Upper lobe of left lung (tissue), 6 donors: ENCODE measurements around the gene RIPK1. TPM values are rescaled to one million over a fixed set of nuclear protein-coding genes. Genes with fewer than 3 reads are reported as not detected.

Experiments
- ATAC-seq, 2 donors: fragments of 200-7000 bp; cut with Tn5 transposase; one replicate each; pipeline ENCODE4 v1.9.1; 2022; ENCODE audit warnings: mild to moderate bottlenecking in 2 of 2, moderate library complexity in 2 of 2; ENCODE audit not compliant: low FRiP score in 2 of 2
- DNase-seq, 2 donors: peaks; one replicate each; pipeline ENCODE4 v3.0.0-alpha.2; 2019 to 2020
- H3K27ac ChIP-seq, 4 donors: fragments of 200-600 bp; sonication (generic); one replicate each; pipeline ENCODE4 v1.5.1; 2016 to 2019
- H3K27me3 ChIP-seq, 4 donors: fragments of 200-600 bp; sonication (generic); one replicate each; pipeline ENCODE4 v1.5.1; 2017 to 2019
- H3K36me3 ChIP-seq, 4 donors: fragments of 200-600 bp; sonication (generic); one replicate each; pipeline ENCODE4 v1.5.1; 2016 to 2019
- H3K4me1 ChIP-seq, 4 donors: fragments of 200-600 bp; sonication (generic); one replicate each; pipeline ENCODE4 v1.5.1; 2018 to 2019
- H3K4me3 ChIP-seq, 4 donors: fragments of 200-600 bp; sonication (generic); one replicate each; pipeline ENCODE4 v1.5.1; 2017 to 2019; ENCODE audit warnings: mild to moderate bottlenecking in 2 of 4, moderate library complexity in 1 of 4
- H3K9me3 ChIP-seq, 4 donors: fragments of 200-600 bp; sonication (generic); one replicate each; pipeline ENCODE4 v1.5.1; 2018 to 2019
- CTCF ChIP-seq, 6 experiments: fragments of 450-650 bp in 4 of 6; fragments of 200-600 bp in 2 of 6; sonication (generic) in 2 of 6; IDR thresholded peaks; one replicate each; pipeline ENCODE4 v1.5.1; 2016 to 2019; ENCODE audit warnings: antibody characterized with exemption in 6 of 6
- EP300 ChIP-seq, 4 donors: sonication (generic); formaldehyde crosslinking; IDR thresholded peaks; one replicate each; pipeline ENCODE4 v1.5.1; 2017; ENCODE audit warnings: antibody characterized with exemption in 4 of 4, control low read depth in 2 of 4
- POLR2A ChIP-seq, 4 donors: fragments of 450-650 bp; IDR thresholded peaks; one replicate each; pipeline ENCODE4 v1.5.1; 2016 to 2017; ENCODE audit warnings: antibody characterized with exemption in 4 of 4, mild to moderate bottlenecking in 2 of 4
- POLR2AphosphoS5 ChIP-seq, 2 donors: sonication (generic); formaldehyde crosslinking; IDR thresholded peaks; one replicate each; pipeline ENCODE4 v1.5.1; 2017; ENCODE audit warnings: antibody characterized with exemption in 2 of 2
- WGBS, 2 donors: methylation state at CpG; one replicate each; pipeline ENCODE4 v1.1.5; 2017 to 2018; 5-methylcytosine and 5-hydroxymethylcytosine counted together
- total RNA-seq, 6 donors: library from RNA; depleted of rRNA in 4 of 6; stranded (reverse); fragments of >200 nt in 4 of 6; gene quantifications; one replicate each; pipeline versions ENCODE4 v1.1.0 to v1.2.1, GENCODE V29; 2016 to 2021
- donor health status: DM: no; HTN: no; CAD: no; lungs with moderate emphysema.
- donor health status: DM: no; HTN: yes; CAD: no; lungs with severe emphysema.

The RIPK1 gene
- total RNA-seq, 6 donors from 2014 or later = 20.6 to 35.6 (median 26.6) TPM

DNA sequence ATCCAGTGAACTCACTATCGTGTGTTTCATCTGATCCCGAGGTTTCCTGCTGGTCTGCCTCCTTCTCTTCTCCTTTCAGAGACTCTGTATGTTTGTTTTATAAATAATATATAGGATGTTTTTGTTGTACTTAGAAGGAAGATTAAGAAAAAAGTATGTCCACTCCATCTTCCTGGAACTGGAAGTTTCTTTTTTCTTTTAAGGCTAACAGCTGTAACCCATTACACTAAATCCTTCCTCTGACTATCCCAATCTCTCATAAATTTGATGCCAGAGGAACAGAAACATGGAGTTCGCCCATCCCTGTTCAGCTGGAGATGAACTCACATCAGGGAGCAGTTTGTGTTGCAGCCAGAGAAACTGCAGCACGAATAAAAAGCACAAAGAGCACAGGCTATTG is 20.7 kb downstream of the RIPK1 start:
- Histone ChIP-seq H3K9me3 (no peaks in the 10 kb centered on the region), H3K4me3 (no peak overlapping the region), H3K4me1 (peaks cover 0 to 6% (median 0%) of the 10 kb centered on the region in 4 donors), H3K27me3 (no peaks in the 10 kb centered on the region), H3K36me3 (peaks cover 10 to 64% (median 46%) of the 10 kb centered on the region in 4 donors), H3K27ac (no peak overlapping the region)
- peak in 1 of 2 donors; percentile 73 for ATAC-seq
- WGBS, 2 donors = 45 to 55% methylated on average over 4 of the region's 4 CpGs
- TF ChIP-seq EP300 (IDR thresholded peaks at IDR 0.05) (no peak), POLR2AphosphoS5 (IDR thresholded peaks at IDR 0.05) (no peak), POLR2A (IDR thresholded peaks at IDR 0.05) (no peak), CTCF (IDR thresholded peaks at IDR 0.05) (no peak)
- no peak for DNase-seq

- Histone ChIP-seq H3K4me3 (no peak overlapping the region), H3K36me3 (peaks cover 14 to 64% (median 42%) of the 10 kb centered on the region in 4 donors), H3K9me3 (no peaks in the 10 kb centered on the region), H3K27me3 (no peaks in the 10 kb centered on the region), H3K4me1 (peaks cover 0 to 6% (median 0%) of the 10 kb centered on the region in 4 donors), H3K27ac (no peak overlapping the region)
- no peak for TF ChIP-seq CTCF (IDR thresholded peaks at IDR 0.05)
- no peak for TF ChIP-seq POLR2AphosphoS5 (IDR thresholded peaks at IDR 0.05)
- no peak for TF ChIP-seq EP300 (IDR thresholded peaks at IDR 0.05)
- TF ChIP-seq POLR2A (IDR thresholded peaks at IDR 0.05) = no peak
- 92 to 96% methylated on average over 4 of the region's 4 CpGs for WGBS, 2 donors
- ATAC-seq (no peak), DNase-seq (no peak)
Observed at GRCh38 chr6:3090013-3090412, 21.7 kb downstream of the RIPK1 start.

GRCh38 chr6:3094815-3095214 is 26.5 kb downstream of the RIPK1 start:
- 94% methylated on average over 2 of the region's 2 CpGs for WGBS, 2 donors
- DNase-seq (no peak), ATAC-seq (no peak)
- Histone ChIP-seq H3K4me1 (no peaks in the 10 kb centered on the region), H3K27me3 (no peaks in the 10 kb centered on the region), H3K27ac (no peak overlapping the region), H3K4me3 (no peak overlapping the region), H3K9me3 (no peaks in the 10 kb centered on the region), H3K36me3 (peaks cover 16 to 65% (median 35%) of the 10 kb centered on the region in 4 donors)
- TF ChIP-seq POLR2A (IDR thresholded peaks at IDR 0.05) = no peak
- TF ChIP-seq CTCF (IDR thresholded peaks at IDR 0.05) = no peak
- TF ChIP-seq POLR2AphosphoS5 (IDR thresholded peaks at IDR 0.05) = no peak
- TF ChIP-seq EP300 (IDR thresholded peaks at IDR 0.05) = no peak

- Histone ChIP-seq H3K27ac (no peak overlapping the region), H3K36me3 (peaks cover 28 to 93% (median 45%) of the 10 kb centered on the region in 4 donors), H3K4me1 (no peaks in the 10 kb centered on the region), H3K27me3 (no peaks in the 10 kb centered on the region), H3K9me3 (no peaks in the 10 kb centered on the region), H3K4me3 (no peak overlapping the region)
- ATAC-seq (no peak), DNase-seq (no peak)
- no peak for TF ChIP-seq CTCF (IDR thresholded peaks at IDR 0.05)
- TF ChIP-seq POLR2A (IDR thresholded peaks at IDR 0.05) = no peak
- TF ChIP-seq POLR2AphosphoS5 (IDR thresholded peaks at IDR 0.05) = no peak
- TF ChIP-seq EP300 (IDR thresholded peaks at IDR 0.05) = no peak
- WGBS, 2 donors = 88 to 98% methylated on average over 3 of the region's 3 CpGs
Observed at GRCh38 chr6:3102875-3103274, 34.6 kb downstream of the RIPK1 start.

DNA sequence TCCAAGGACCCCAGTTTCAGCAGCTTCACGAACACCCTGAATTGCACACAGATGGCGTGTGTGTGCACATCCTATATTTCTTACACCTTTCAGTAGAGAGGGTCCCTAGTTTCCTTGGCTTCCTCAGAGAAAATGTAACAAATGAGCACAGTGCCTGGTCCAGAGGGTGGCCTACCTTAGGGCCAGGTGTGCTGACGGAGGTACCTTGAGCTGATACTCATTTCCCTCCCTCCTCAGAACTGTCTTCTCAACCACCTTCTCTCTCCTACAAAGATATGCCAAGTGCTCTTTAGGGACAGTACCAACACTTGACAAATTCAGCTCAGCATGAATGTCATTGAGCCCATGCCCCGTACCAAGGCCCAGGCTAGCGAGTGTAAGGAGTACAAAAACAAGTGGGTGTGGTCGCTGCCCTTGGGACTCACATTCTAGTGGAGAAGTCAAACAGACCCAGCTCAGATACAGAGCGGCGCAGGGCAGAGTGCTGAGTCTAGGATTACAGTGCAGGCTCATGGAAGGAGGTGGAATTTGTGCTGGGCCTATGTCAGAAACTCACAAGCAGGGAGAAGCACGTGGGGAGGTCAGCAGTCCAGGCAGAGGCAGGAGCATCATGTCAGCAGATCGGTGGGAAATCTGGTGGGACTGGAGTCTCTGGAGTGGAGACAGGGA is 40.6 kb downstream of the RIPK1 start:
- Histone ChIP-seq H3K9me3 (no peaks in the 10 kb centered on the region), H3K4me3 (no peak overlapping the region), H3K27me3 (no peaks in the 10 kb centered on the region), H3K27ac (no peak overlapping the region), H3K4me1 (no peaks in the 10 kb centered on the region), H3K36me3 (peaks cover 44 to 95% (median 51%) of the 10 kb centered on the region in 4 donors)
- no peak for TF ChIP-seq CTCF (IDR thresholded peaks at IDR 0.05)
- TF ChIP-seq POLR2AphosphoS5 (IDR thresholded peaks at IDR 0.05) = no peak
- TF ChIP-seq POLR2A (IDR thresholded peaks at IDR 0.05) = no peak
- no peak for TF ChIP-seq EP300 (IDR thresholded peaks at IDR 0.05)
- WGBS, 2 donors = 75 to 93% methylated on average over 10 of the region's 10 CpGs
- ATAC-seq (peak; percentile 51 to 53), DNase-seq (no peak)
